IPS DF 6.9 (cell line): ENCODE results near the gene SYTL3.

Source experiments
- DNase-seq: peaks from one replicate; pipeline ENCODE4 v3.0.0-alpha.2; 2013; ENCODE audit warnings: low read depth, low spot score
- H3K27ac ChIP-seq: one replicate; pipeline ENCODE4 v1.5.1; 2013; ENCODE audit warnings: low read length, control low read depth
- H3K27me3 ChIP-seq: 2 replicates; pipeline ENCODE4 v1.6.1; 2013; ENCODE audit warnings: mild to moderate bottlenecking, low read length; ENCODE audit not compliant: control insufficient read depth, insufficient read depth
- H3K36me3 ChIP-seq: 2 replicates; pipeline ENCODE4 v1.6.1; 2013; ENCODE audit warnings: low read length; ENCODE audit not compliant: control insufficient read depth, insufficient read depth
- H3K4me1 ChIP-seq: 2 replicates; pipeline ENCODE4 v1.6.1; 2013; ENCODE audit warnings: low read length; ENCODE audit not compliant: control insufficient read depth, insufficient read depth
- H3K4me3 ChIP-seq: 2 replicates; pipeline ENCODE4 v1.5.1; 2013; ENCODE audit warnings: mild to moderate bottlenecking, low read length
- H3K9me3 ChIP-seq: 2 replicates; pipeline ENCODE4 v1.6.1; 2013; ENCODE audit warnings: low read length, inconsistent platforms; ENCODE audit not compliant: control insufficient read depth, insufficient read depth
- WGBS: extraction: QIAGEN DNeasy Blood & Tissue Kit; methylation state at CpG from one replicate; pipeline ENCODE4 v1.1.7; 2013; ENCODE audit warnings: mixed read lengths, missing lambda C conversion rate; ENCODE audit not compliant: insufficient read length, insufficient coverage; 5-methylcytosine and 5-hydroxymethylcytosine counted together

Gene SYTL3

GRCh38 chr6:158713469-158713868 lies 63.6 kb downstream of the SYTL3 start:
- no CpG with 5 or more reads among the region's 6 CpGs for WGBS
- no peaks in the 10 kb centered on the region for H3K36me3 ChIP-seq
- H3K27ac ChIP-seq: no peak overlapping the region
- H3K27me3 ChIP-seq: no peaks in the 10 kb centered on the region
- no peak overlapping the region for H3K4me3 ChIP-seq
- no peak for DNase-seq
- H3K9me3 ChIP-seq: no peaks in the 10 kb centered on the region
- H3K4me1 ChIP-seq: no peaks in the 10 kb centered on the region

GRCh38 chr6:158714706-158715105 lies 64.9 kb downstream of the SYTL3 start:
- Histone ChIP-seq H3K4me1 (peaks cover 1% of the 10 kb centered on the region; the same call in 1 of the 2 replicates), H3K27ac (no peak overlapping the region), H3K4me3 (no peak overlapping the region), H3K36me3 (no peaks in the 10 kb centered on the region), H3K9me3 (no peaks in the 10 kb centered on the region), H3K27me3 (no peaks in the 10 kb centered on the region)
- no peak for DNase-seq
- WGBS: no CpG with 5 or more reads among the region's 8 CpGs

GRCh38 chr6:158715330-158716311 lies 65.8 kb downstream of the SYTL3 start:
- no peaks in the 10 kb centered on the region for H3K27me3 ChIP-seq
- no CpG with 5 or more reads among the region's 16 CpGs for WGBS
- no peak overlapping the region for H3K4me3 ChIP-seq
- H3K36me3 ChIP-seq: no peaks in the 10 kb centered on the region
- peaks cover 2% of the 10 kb centered on the region for H3K4me1 ChIP-seq
- no peak overlapping the region for H3K27ac ChIP-seq
- DNase-seq: no peak
- no peaks in the 10 kb centered on the region for H3K9me3 ChIP-seq

GRCh38 chr6:158717341-158718330 lies 67.8 kb downstream of the SYTL3 start:
- H3K4me3 ChIP-seq: no peak overlapping the region
- peaks cover 4% of the 10 kb centered on the region for H3K4me1 ChIP-seq
- no peaks in the 10 kb centered on the region for H3K27me3 ChIP-seq
- no peak for DNase-seq
- H3K9me3 ChIP-seq: no peaks in the 10 kb centered on the region
- WGBS: no CpG with 5 or more reads among the region's 16 CpGs
- no peaks in the 10 kb centered on the region for H3K36me3 ChIP-seq
- no peak overlapping the region for H3K27ac ChIP-seq

- H3K27ac ChIP-seq: no peak overlapping the region
- H3K4me3 ChIP-seq: no peak overlapping the region
- no CpG with 5 or more reads among the region's 13 CpGs for WGBS
- no peaks in the 10 kb centered on the region for H3K36me3 ChIP-seq
- H3K4me1 ChIP-seq: peaks cover 4% of the 10 kb centered on the region
- DNase-seq: peak; percentile 75
- no peaks in the 10 kb centered on the region for H3K27me3 ChIP-seq
- no peaks in the 10 kb centered on the region for H3K9me3 ChIP-seq
These were observed 68.7 kb downstream of the SYTL3 start for GRCh38 chr6:158718461-158719046.

- DNase-seq: no peak
- no peaks in the 10 kb centered on the region for H3K27me3 ChIP-seq
- H3K36me3 ChIP-seq: no peaks in the 10 kb centered on the region
- peaks cover 4% of the 10 kb centered on the region for H3K4me1 ChIP-seq
- WGBS: no CpG with 5 or more reads among the region's 5 CpGs
- H3K9me3 ChIP-seq: no peaks in the 10 kb centered on the region
- H3K27ac ChIP-seq: no peak overlapping the region
- no peak overlapping the region for H3K4me3 ChIP-seq
These were observed 72.4 kb downstream of the SYTL3 start for GRCh38 chr6:158722176-158722729.

GRCh38 chr6:158725704-158726103 lies 75.8 kb downstream of the SYTL3 start:
- no peak for DNase-seq
- Histone ChIP-seq H3K4me3 (no peak overlapping the region), H3K27ac (no peak overlapping the region), H3K4me1 (peaks cover 2% of the 10 kb centered on the region; the same call in 1 of the 2 replicates), H3K36me3 (no peaks in the 10 kb centered on the region), H3K27me3 (no peaks in the 10 kb centered on the region), H3K9me3 (no peaks in the 10 kb centered on the region)
- no CpG with 5 or more reads among the region's 8 CpGs for WGBS

GRCh38 chr6:158729906-158730540 lies 80.2 kb downstream of the SYTL3 start:
- no CpG with 5 or more reads among the region's 6 CpGs for WGBS
- no peaks in the 10 kb centered on the region for H3K36me3 ChIP-seq
- H3K9me3 ChIP-seq: 0 out of 2 replicates have a peak, but pooled peaks cover 2% of the 10 kb centered on the region
- H3K4me3 ChIP-seq: no peak overlapping the region
- DNase-seq: no peak
- no peaks in the 10 kb centered on the region for H3K27me3 ChIP-seq
- H3K27ac ChIP-seq: no peak overlapping the region
- H3K4me1 ChIP-seq: no peaks in the 10 kb centered on the region

- no peaks in the 10 kb centered on the region for H3K27me3 ChIP-seq
- no peak overlapping the region for H3K27ac ChIP-seq
- H3K4me3 ChIP-seq: no peak overlapping the region
- no peak for DNase-seq
- H3K36me3 ChIP-seq: no peaks in the 10 kb centered on the region
- H3K9me3 ChIP-seq: 0 out of 2 replicates have a peak, but pooled peaks cover 2% of the 10 kb centered on the region
- H3K4me1 ChIP-seq: no peaks in the 10 kb centered on the region
- WGBS: no CpG with 5 or more reads among the region's 18 CpGs
These were observed 80.7 kb downstream of the SYTL3 start for GRCh38 chr6:158730541-158730907.
